Measurements from ENCODE around the gene PRKAR1B.

The PRKAR1B gene

GRCh38 chr7:522071-522950, 204.8 kb downstream of the PRKAR1B start:
- no peak for DNase-seq (ENCODE audit: low read depth in 2 of 2)

DNA sequence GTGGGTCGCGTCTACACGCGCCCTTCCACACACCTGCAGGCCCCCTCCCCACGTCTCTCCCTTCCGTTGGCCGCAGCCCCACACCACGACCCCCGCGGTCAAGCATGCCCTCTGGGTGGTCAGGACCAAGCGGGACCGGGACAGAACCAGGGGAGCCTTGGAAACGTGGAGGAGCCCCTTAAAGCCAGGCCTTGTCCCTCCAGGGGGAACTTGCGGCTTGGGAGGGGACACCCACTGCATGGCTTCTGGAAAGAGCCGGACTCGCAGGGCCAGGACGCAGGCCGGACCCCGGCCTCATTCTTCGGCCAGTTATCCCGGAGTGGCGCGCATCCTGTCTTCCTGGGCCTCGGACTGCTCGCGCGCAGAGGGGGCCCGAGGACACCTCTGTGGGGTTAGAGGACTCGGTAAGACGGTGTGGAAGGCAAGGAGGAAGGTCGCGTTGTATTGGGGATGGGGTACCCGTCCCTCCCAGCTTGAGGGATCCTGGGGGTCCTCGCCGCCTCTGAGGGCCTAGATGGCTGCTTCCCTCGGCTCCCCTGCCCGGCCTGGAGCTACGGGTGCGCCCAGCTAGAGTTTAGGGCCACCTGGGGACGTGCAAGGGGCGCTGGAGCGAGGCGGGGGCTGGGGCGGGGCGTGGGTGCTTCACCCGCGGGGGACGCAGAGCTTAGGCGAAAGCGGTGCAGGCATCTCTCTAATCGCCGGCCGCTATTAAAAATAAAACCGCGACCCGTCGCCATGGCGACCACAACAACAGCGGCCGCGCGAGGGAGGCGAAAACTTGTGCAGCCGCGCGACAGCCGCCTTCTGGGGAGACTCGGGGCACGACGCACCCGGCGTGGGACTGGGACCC, 205.6 kb downstream of the PRKAR1B start:
- DNase-seq (ENCODE audit: low read depth in 2 of 2): no peak

DNA sequence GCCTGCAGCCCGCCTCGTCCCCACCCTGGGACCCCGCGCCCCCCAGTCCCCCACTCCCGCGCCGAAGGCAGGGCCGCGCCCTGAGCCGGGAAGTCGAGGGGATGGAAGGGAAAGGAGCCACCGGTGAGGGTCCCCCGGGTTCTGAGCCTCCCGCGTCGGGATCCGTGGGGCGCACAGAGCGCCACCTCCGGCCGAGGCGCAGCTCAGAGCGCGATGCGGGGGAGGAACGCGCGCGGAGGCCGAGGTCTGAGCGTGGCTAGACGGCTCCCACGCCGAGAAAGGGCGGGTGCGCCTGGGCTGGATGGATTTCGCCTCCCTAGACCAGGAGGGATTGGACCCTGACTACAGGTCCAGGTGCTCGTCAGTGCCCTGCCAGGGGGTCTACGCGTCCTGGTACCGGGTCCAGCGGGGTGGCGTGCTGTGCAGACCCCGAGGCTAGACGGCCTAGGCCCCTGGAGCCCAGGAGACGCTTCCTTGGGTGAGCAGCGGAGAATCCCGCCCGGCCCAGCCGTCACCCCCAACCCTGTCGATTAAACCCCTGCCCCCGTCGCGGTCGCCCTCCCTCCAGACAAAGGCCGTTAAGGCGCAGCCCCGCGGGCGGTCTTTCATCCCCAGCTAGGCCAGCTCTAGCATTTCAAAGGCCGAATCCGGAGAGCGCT, 206.4 kb downstream of the PRKAR1B start:
- no peak for DNase-seq (ENCODE audit: low read depth in 2 of 2)

GRCh38 chr7:519484-520390, 207.3 kb downstream of the PRKAR1B start, which contains the start of gene PDGFA:
TSS of gene PDGFA (minus strand) at chr7:519846. CDS start at chr7:519001, 845 bp downstream.
- no peak for DNase-seq (ENCODE audit: low read depth in 2 of 2)

DNA sequence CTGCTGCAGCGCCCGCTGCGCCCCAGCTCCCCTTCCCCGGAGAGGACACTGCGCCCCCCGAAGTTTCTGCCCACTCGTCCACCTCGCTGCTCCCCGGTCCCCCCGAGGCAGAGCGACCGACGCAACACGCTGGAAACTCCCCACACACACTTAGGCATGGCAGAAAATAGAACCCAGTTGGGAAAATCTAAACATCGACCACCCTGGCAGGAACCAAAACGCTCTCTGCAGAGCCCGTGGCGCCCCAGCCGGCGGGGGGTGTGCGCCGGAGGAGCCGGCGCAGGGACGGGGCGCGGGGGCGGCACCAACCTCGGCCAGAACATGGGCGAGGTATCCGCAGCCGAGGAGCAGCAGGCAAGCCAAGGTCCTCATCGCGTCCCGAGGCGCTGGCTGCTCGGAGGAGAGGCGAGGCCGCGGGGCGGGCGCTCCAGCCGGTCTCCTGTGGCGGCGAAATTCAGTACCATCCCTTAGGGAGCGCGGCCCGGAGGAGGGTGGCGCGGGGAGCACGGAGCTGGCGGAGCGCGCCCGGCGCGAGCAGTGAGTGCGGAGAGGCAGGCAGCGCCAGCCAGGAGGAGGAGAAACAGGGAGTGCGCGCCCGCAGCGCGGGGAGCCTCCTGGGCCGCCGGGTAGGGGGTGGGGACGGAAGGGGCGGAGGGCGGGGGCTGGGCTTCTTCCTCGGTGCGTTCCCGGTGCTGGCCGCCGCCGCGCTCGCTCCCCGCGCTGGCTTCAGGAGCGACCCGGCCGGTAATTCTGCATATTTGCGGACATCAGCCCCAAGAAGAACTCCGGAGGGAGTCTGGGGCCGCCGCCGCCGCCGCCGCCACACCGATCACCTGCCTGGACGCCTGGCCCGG, 208.2 kb downstream of the PRKAR1B start:
- DNase-seq (ENCODE audit: low read depth in 2 of 2): no peak

DNA sequence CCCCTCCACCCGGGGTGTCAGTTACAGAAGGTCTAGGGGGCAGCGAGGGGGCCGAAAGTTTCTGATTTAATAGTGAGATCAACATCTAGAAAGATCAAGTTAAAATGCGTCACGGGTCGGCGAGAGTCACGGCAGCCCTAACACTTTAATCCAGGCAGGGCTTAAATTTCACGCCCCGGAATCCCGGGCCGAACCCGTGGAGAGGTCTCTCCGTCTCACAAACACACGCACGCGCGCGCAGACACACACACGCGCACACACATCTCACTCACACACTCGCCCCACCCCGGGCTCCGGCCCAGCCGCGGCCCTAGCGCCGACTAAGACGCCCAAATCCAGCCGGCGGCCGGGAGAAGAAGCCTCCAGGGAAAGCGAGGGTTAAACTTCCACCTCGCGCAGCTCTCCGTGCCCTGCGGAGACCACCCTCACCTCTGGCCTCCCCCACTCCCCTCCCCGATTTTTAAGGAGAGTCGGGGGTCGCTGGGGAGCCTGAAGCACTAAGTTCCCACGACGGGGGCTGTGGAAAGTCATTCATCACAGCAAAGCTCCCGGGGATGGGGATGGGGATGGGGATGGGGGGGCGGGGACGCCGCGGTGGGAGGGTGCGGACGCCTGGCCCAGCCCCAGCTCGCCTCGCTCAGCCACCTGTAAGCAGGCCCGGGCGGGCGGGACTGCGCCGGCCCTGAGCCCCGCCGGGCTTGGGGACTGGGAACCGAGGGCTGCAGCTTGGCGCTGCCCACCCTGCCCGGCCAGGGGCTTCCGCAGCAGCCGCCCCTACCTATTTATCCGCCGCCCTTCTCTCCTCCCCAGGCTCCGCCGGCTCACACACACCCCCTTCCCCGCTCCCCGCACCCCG, 209.1 kb downstream of the PRKAR1B start:
- no peak for DNase-seq (ENCODE audit: low read depth in 2 of 2)

DNA sequence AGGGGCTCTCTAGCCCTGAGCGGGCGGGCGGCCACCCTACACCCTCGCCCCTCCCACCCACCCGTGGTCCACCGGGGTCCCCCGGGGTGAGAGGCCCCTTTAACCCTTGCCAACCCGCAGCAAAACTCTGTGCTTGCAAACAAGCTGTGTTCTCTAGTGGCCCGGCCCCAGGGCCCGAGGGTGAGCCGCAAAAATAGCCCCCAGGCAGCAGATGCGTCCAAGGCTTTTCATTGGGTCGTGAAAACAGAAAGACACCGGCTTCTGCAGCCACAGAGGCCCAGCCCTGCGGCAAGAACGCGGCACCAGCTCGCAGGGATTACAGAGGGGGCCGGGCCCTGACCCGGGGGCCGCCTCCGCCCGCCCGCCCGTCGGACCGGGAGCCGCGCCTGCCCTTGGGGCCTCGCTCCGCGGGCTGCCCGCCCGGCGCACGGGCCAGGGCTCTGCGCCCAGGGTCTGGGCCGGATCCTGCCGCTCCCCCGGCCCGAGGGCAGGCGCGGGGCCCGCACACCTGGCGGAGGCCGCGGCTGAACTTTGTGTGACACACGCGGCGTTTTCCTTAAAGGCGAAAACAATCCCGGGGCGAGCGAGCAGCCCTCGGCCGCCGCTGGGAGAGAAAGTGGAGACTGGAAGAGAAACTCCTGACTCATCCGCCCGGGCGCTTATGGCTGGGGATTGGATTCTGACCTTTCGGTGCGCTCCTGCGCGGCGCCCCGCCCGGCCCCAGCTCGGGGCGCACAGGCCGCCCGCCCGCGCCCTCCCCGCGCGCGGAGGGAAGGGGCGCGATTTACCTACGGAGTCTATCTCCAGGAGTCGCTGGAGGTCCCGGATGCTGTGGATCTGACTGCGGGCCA, 210.2 kb downstream of the PRKAR1B start:
- no peak for DNase-seq (ENCODE audit: low read depth in 2 of 2)

DNA sequence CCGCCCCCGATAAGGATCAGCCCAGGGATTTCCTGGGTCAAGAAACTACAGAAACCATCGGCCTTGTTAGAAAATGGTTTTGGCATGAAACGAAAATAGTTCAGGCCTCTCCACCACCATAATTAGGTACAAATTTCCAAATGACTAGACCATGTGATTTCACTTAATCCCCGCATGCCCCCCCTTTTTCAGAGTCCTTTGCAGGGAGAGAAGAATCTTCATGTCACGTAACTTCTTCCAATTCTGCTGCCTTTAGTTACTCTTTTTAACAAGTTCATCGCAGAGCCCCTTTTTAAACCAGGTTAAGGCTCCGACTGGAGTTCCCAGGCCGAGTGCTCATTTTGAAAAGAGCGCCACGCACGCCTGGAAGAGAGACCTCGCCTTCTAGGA, 210.9 kb downstream of the PRKAR1B start:
- DNase-seq (ENCODE audit: low read depth in 2 of 2): no peak

DNA sequence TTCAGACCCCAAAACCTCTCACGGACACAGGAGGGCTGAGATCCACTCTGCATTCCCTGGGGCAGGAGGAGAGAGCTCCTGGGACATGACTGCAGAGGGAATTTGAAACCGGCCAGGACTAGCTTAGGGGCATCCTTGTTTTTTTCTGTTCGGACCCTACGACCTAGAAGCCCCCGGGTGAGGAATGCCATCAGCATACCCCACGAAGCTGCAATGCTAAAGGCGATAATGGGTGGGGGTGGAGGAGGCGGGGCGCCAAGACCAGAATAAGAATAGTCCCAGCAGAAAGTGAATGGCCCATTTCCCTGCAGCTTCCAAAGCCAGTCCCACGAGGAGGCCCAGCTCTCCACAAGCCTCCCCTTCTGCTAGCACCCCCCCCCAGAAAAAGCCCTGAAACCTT, 211.5 kb downstream of the PRKAR1B start:
- DNase-seq (ENCODE audit: low read depth in 2 of 2): no peak

- no peak for DNase-seq (ENCODE audit: low read depth in 2 of 2)
Observed at GRCh38 chr7:514651-515598, 212.2 kb downstream of the PRKAR1B start.

GRCh38 chr7:514242-514641, 212.8 kb downstream of the PRKAR1B start:
- no peak for DNase-seq (ENCODE audit: low read depth in 2 of 2)

- no peak for DNase-seq (ENCODE audit: low read depth in 2 of 2)
Observed at GRCh38 chr7:513521-514166, 213.4 kb downstream of the PRKAR1B start.

DNA sequence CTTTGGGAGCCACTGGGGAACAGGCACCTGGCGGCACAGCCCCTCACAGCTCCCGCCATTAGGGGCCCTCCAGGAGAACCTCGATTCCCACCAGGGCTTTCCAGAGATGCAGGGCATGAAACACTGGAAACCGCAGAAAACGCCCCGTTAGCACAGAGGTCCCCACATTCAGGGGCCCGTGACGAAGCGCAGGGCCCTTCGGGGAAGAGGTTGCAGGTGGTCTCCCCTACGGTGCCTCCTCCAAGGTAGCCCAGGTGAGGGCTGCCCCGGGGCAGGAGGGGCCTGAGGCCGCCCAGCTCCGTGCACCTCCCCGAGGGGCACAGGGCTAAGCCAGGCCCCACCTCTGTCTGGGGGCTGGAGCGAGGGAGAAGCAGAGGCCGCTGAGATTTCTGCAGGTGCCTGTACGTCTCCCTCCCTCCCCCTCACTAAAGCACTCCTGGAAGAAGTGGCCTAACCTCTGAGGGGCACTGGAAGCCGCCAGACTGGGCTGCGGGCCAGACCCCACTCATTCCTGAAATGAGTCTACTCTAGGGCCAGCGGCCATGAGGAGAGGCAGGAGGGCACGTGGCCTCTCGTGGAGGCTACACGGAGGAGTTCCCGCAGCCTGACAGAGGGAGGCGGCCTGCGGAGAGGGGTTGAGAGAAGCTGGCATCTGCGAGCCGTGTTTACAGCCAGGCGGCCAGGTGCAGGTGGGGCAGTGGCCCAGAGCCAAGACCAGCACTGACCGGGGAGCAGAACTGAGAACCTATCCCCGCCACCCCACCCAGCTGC, 214.4 kb downstream of the PRKAR1B start:
- DNase-seq (ENCODE audit: low read depth in 2 of 2): no peak

DNA sequence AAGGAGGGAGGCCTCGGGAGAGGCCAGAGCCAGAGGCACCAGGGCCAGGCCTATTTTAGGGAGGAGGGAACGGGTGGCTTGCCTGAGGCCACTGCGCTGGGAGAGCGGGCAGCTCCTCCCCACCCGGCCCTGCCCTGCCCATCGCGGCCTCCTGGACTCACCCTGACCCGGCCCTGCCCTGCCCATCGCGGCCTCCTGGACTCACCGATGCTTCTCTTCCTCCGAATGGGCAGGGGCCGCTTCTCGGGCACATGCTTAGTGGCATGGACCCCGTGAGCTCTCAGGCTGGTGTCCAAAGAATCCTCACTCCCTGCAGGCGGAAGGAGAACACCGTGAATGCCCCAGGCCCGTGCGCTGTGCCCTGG, 215.0 kb downstream of the PRKAR1B start:
- no peak for DNase-seq (ENCODE audit: low read depth in 2 of 2)

GRCh38 chr7:511476-512145, 215.5 kb downstream of the PRKAR1B start:
- no peak for DNase-seq (ENCODE audit: low read depth in 2 of 2)
